ENCODE results near the gene ZSCAN10. TPM values are rescaled to one million over a fixed set of nuclear protein-coding genes. Genes with fewer than 3 reads are reported as not detected.

Gene ZSCAN10
- total RNA-seq, 1 donor from 2014 or later: not detected

DNA sequence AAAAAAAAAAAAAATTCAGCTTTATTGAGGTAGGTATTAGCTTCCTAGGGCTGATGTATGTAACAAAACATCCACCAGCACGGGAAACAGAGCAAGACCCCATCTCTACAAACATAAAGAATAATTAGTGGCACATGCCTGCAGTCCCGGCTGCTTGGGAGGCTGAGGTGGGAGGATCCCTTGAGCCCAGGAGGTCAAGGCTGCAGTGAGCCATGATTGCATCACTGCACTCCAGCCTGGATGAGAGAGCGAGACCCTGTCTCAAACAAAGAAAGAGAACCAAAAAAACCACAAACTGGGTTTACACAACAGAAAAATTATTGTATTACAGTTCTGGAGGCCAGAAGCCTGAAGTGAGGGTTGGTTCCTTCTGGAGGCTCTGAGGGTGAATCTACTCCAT lies 56.7 kb downstream of the ZSCAN10 start:
- H3K4me3 ChIP-seq (ENCODE audit: low read depth, low read length): no peak overlapping the region
- no peaks in the 10 kb centered on the region for H3K36me3 ChIP-seq (ENCODE audit: control insufficient read depth, insufficient read depth, low read length)
- TF ChIP-seq, protein P1, sequence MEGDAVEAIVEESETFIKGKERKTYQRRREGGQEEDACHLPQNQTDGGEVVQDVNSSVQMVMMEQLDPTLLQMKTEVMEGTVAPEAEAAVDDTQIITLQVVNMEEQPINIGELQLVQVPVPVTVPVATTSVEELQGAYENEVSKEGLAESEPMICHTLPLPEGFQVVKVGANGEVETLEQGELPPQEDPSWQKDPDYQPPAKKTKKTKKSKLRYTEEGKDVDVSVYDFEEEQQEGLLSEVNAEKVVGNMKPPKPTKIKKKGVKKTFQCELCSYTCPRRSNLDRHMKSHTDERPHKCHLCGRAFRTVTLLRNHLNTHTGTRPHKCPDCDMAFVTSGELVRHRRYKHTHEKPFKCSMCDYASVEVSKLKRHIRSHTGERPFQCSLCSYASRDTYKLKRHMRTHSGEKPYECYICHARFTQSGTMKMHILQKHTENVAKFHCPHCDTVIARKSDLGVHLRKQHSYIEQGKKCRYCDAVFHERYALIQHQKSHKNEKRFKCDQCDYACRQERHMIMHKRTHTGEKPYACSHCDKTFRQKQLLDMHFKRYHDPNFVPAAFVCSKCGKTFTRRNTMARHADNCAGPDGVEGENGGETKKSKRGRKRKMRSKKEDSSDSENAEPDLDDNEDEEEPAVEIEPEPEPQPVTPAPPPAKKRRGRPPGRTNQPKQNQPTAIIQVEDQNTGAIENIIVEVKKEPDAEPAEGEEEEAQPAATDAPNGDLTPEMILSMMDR (IDR thresholded peaks at IDR 0.05; ENCODE audit: insufficient read depth, low read length, severe bottlenecking): no peak
- H3K27me3 ChIP-seq (ENCODE audit: control insufficient read depth, insufficient read depth, low read length): peaks cover 12% of the 10 kb centered on the region
- DNase-seq (ENCODE audit: low read depth) (no peak), FAIRE-seq (no peak)

DNA sequence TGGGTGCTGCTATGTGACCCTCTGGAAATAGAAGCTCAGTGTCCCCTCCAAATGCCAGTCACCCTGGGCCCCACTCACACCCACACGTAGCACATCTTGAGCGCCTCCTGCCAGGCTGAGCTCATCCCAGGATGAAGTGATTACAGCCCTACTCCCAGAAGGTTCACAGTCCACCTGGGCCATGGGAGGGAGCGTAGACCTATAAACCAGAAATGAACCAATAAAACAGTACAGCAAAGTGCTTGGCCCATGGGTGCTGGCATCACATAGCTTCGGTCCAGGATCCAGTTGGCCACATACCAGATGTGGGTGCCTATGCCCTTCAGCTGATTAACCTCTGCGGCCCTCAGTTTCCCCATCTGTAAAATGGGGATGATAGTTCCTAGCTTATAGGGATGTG lies 60.2 kb downstream of the ZSCAN10 start:
- no peak for FAIRE-seq
- H3K36me3 ChIP-seq (ENCODE audit: control insufficient read depth, insufficient read depth, low read length): peaks cover 1% of the 10 kb centered on the region

More for the DNA sequence above, 60.2 kb downstream of the ZSCAN10 start:
- TF ChIP-seq, protein P1 (IDR thresholded peaks at IDR 0.05; ENCODE audit: insufficient read depth, low read length, severe bottlenecking): no peak
- DNase-seq (ENCODE audit: low read depth): no peak
- Histone ChIP-seq H3K27me3 (ENCODE audit: control insufficient read depth, insufficient read depth, low read length) (peaks cover 13% of the 10 kb centered on the region), H3K4me3 (ENCODE audit: low read depth, low read length) (no peak overlapping the region)

Other genes starting within 250 kb of the ZSCAN10 start
- 9.2 and 16.9 TPM in 2 replicates for gene PRSS22, start 241.1 kb downstream of the ZSCAN10 start, total RNA-seq
- 63.7 and 76.0 TPM in 2 replicates for gene FLYWCH2, start 216.1 kb downstream of the ZSCAN10 start, total RNA-seq
- 41.9 and 96.5 TPM in 2 replicates for gene FLYWCH1, start 187.4 kb downstream of the ZSCAN10 start, total RNA-seq
- gene KREMEN2, start 135.0 kb downstream of the ZSCAN10 start, total RNA-seq: 1.1 and 1.2 TPM in 2 replicates
- gene PAQR4, start 129.9 kb downstream of the ZSCAN10 start, total RNA-seq: 5.3 and 5.5 TPM in 2 replicates
- 0.26 and 0.51 TPM in 2 replicates for gene PKMYT1, start 118.8 kb downstream of the ZSCAN10 start, total RNA-seq
- under 0.01 and 0.13 TPM in 2 replicates for gene CLDN9, start 86.4 kb downstream of the ZSCAN10 start, total RNA-seq
- gene CLDN6, start 81.1 kb downstream of the ZSCAN10 start, total RNA-seq: not detected in 2 replicates
- gene TNFRSF12A, start 78.9 kb downstream of the ZSCAN10 start, total RNA-seq: 440 and 686 TPM in 2 replicates
- 1.1 and 5.6 TPM in 2 replicates for gene HCFC1R1, start 75.4 kb downstream of the ZSCAN10 start, total RNA-seq
- 23.7 and 28.4 TPM in 2 replicates for gene THOC6, start 75.3 kb downstream of the ZSCAN10 start, total RNA-seq
- 24.5 and 56.1 TPM in 2 replicates for gene BICDL2, start 62.4 kb downstream of the ZSCAN10 start, total RNA-seq
- gene MMP25, start 52.7 kb downstream of the ZSCAN10 start, total RNA-seq: under 0.01 and 0.13 TPM in 2 replicates
- gene IL32, start 33.7 kb downstream of the ZSCAN10 start, total RNA-seq: 0.53 and 2.8 TPM in 2 replicates
- gene ZNF205, start 13.3 kb upstream of the ZSCAN10 start, total RNA-seq: 17.5 and 22.4 TPM in 2 replicates
- 7.6 and 10.6 TPM in 2 replicates for gene ZNF213, start 35.7 kb upstream of the ZSCAN10 start, total RNA-seq
- gene OR1F1, start 88.9 kb upstream of the ZSCAN10 start, total RNA-seq: not detected in 2 replicates
- gene ZNF200, start 135.9 kb upstream of the ZSCAN10 start, total RNA-seq: 9.5 and 9.9 TPM in 2 replicates
- not detected in 2 replicates for gene MEFV, start 157.3 kb upstream of the ZSCAN10 start, total RNA-seq
- gene ZNF263, start 184.2 kb upstream of the ZSCAN10 start, total RNA-seq: 46.6 and 60.6 TPM in 2 replicates
- gene TIGD7, start 206.1 kb upstream of the ZSCAN10 start, total RNA-seq: 2.4 and 5.5 TPM in 2 replicates
- 22.9 and 23.2 TPM in 2 replicates for gene ZNF75A, start 206.2 kb upstream of the ZSCAN10 start, total RNA-seq

Data from bronchial epithelial cell (primary cell).